ENCODE data around the gene GPC5.

The GPC5 gene

GRCh38 chr13:91978571-91978970 lies 580.1 kb downstream of the GPC5 start:
- no peak for DNase-seq (ENCODE audit: low spot score)

- no peak for DNase-seq (ENCODE audit: low spot score)
Observed at GRCh38 chr13:91986761-91987483, 588.5 kb downstream of the GPC5 start.

- no peak for DNase-seq (ENCODE audit: low spot score)
Observed at GRCh38 chr13:91988331-91988730, 589.9 kb downstream of the GPC5 start.

GRCh38 chr13:92012787-92013186 lies 614.4 kb downstream of the GPC5 start:
- no peak for DNase-seq (ENCODE audit: low spot score)

GRCh38 chr13:92017737-92018136 lies 619.3 kb downstream of the GPC5 start:
- DNase-seq (ENCODE audit: low spot score), result no peak

GRCh38 chr13:92028695-92029094 lies 630.3 kb downstream of the GPC5 start:
- DNase-seq (ENCODE audit: low spot score), result no peak

GRCh38 chr13:92029641-92030040 lies 631.2 kb downstream of the GPC5 start:
- DNase-seq (ENCODE audit: low spot score), result no peak

- no peak for DNase-seq (ENCODE audit: low spot score)
Observed at GRCh38 chr13:92038905-92039304, 640.5 kb downstream of the GPC5 start.

GRCh38 chr13:92042522-92042921 lies 644.1 kb downstream of the GPC5 start:
- DNase-seq (ENCODE audit: low spot score), result no peak

- DNase-seq (ENCODE audit: low spot score), result no peak
Observed at GRCh38 chr13:92044351-92044750, 645.9 kb downstream of the GPC5 start.

GRCh38 chr13:92054389-92054788 lies 656.0 kb downstream of the GPC5 start:
- DNase-seq (ENCODE audit: low spot score), result no peak

- peak; percentile 2 for DNase-seq (ENCODE audit: low spot score)
Observed at GRCh38 chr13:92074658-92075057, 676.2 kb downstream of the GPC5 start.

- no peak for DNase-seq (ENCODE audit: low spot score)
Observed at GRCh38 chr13:92097337-92097903, 699.0 kb downstream of the GPC5 start.

GRCh38 chr13:92101801-92102200 lies 703.4 kb downstream of the GPC5 start:
- no peak for DNase-seq (ENCODE audit: low spot score)

- DNase-seq (ENCODE audit: low spot score), result no peak
Observed at GRCh38 chr13:92103689-92104153, 705.3 kb downstream of the GPC5 start.

- DNase-seq (ENCODE audit: low spot score), result no peak
Observed at GRCh38 chr13:92122186-92122853, 723.9 kb downstream of the GPC5 start.

GRCh38 chr13:92126399-92126798 lies 728.0 kb downstream of the GPC5 start:
- DNase-seq (ENCODE audit: low spot score), result no peak

GRCh38 chr13:92135509-92135908 lies 737.1 kb downstream of the GPC5 start:
- DNase-seq (ENCODE audit: low spot score), result no peak

GRCh38 chr13:92136449-92137155 lies 738.2 kb downstream of the GPC5 start:
- DNase-seq (ENCODE audit: low spot score), result no peak

GRCh38 chr13:92137520-92137919 lies 739.1 kb downstream of the GPC5 start:
- no peak for DNase-seq (ENCODE audit: low spot score)

- no peak for DNase-seq (ENCODE audit: low spot score)
Observed at GRCh38 chr13:92143766-92144165, 745.3 kb downstream of the GPC5 start.

- DNase-seq (ENCODE audit: low spot score), result no peak
Observed at GRCh38 chr13:92150606-92151005, 752.2 kb downstream of the GPC5 start.

- no peak for DNase-seq (ENCODE audit: low spot score)
Observed at GRCh38 chr13:92158346-92158745, 759.9 kb downstream of the GPC5 start.

All from LoVo (cell line).